Fibroblast of lung (primary cell): Measurements from ENCODE around the gene TAOK1.

ENCODE experiments used
- CTCF ChIP-seq, 2 donors: IDR thresholded peaks in 1 of 2; conservative IDR thresholded peaks in 1 of 2; 1 replicate in 1 of 2; 2 replicates in 1 of 2; pipeline ENCODE4 v1.5.1; 2011 to 2012; ENCODE audit warnings: low read length in 2 of 2, control low read depth in 1 of 2, inconsistent platforms in 1 of 2, low read depth in 1 of 2, mild to moderate bottlenecking in 1 of 2
- EZH2 ChIP-seq: IDR thresholded peaks from 2 replicates; pipeline ENCODE4 v1.5.1; 2012; ENCODE audit warnings: low read length, control low read depth, mild to moderate bottlenecking; ENCODE audit errors: missing control alignments

GRCh38 chr17:29368926-29369325 is 21.2 kb upstream of the TAOK1 start:
- TF ChIP-seq EZH2: no peak
- TF ChIP-seq CTCF (conservative IDR thresholded peaks at IDR 0.05 in 1 of 2, IDR thresholded peaks at IDR 0.05 in 1 of 2; ENCODE audit: low read depth in 1 of 2, low read length in 2 of 2): no peak
